ENCODE data around the gene VAV3.

- TF ChIP-seq CTCF (IDR thresholded peaks at IDR 0.05) (no peak), POLR2A (IDR thresholded peaks at IDR 0.05) (no peak)
These were observed 327.9 kb downstream of the VAV3 start for GRCh38 chr1:107637101-107637500.
